IMR-90 (cell line): ENCODE measurements around the gene PLA2G12A. TPM values are rescaled to one million over a fixed set of nuclear protein-coding genes. Genes with fewer than 3 reads are reported as not detected.

Experiments used
- ATAC-seq: fragments of 200-7000 bp; cut with Tn5 transposase; 2 replicates; pipeline ENCODE4 v1.9.1; 2020; ENCODE audit warnings: low read depth, mild to moderate bottlenecking, moderate library complexity
- Bru-seq: library from RNA; stranded (reverse); fragments of 400-500 nt; gene quantifications from one replicate; lab custom pipeline; 2021; lab: Mats Ljungman, UMichigan
- BruChase-seq, 2 experiments: library from RNA; stranded (reverse); fragments of 400-500 nt; gene quantifications; one replicate each; lab custom pipeline; 2021; lab: Mats Ljungman, UMichigan
- BruUV-seq: library from RNA; stranded (reverse); fragments of 400-500 nt; replicated peaks from 2 replicates; lab custom pipeline; 2021; lab: Mats Ljungman, UMichigan
- CTCF ChIA-PET: fragments of 300-600 bp; formaldehyde crosslinking; extraction: SDS; loops from one replicate; lab custom pipeline; 2021; ENCODE audit warnings: antibody characterized with exemption; lab: Yijun Ruan, JAX
- POLR2A ChIA-PET: fragments of 300-600 bp; sonication (Branson Sonifier 250); formaldehyde crosslinking; loops from one replicate; lab custom pipeline; 2022; ENCODE audit warnings: antibody characterized with exemption; ENCODE audit not compliant: unreplicated experiment; lab: Charles Lee
- DNase-seq: peaks from one replicate; pipeline ENCODE4 v3.0.0; 2013
- H2AFZ ChIP-seq: replicated peaks from 2 replicates; pipeline ENCODE3; 2013; ENCODE audit warnings: low read length, mild to moderate bottlenecking; ENCODE audit not compliant: poor library complexity
- H2AK5ac ChIP-seq: 2 replicates; pipeline ENCODE4 v1.6.1; 2013; ENCODE audit warnings: low read depth, low read length, inconsistent platforms
- H2AK9ac ChIP-seq: replicated peaks from 2 replicates; pipeline ENCODE3; 2013; ENCODE audit warnings: mild to moderate bottlenecking, low read depth, low read length, moderate library complexity; ENCODE audit not compliant: poor library complexity
- H2BK120ac ChIP-seq: 2 replicates; pipeline ENCODE4 v1.6.1; 2013; ENCODE audit warnings: low read depth, low read length, inconsistent platforms
- H2BK15ac ChIP-seq: 3 replicates; pipeline ENCODE4 v1.6.1; 2013; ENCODE audit warnings: low read depth, low read length, inconsistent platforms
- H2BK20ac ChIP-seq: 2 replicates; pipeline ENCODE4 v1.6.1; 2013; ENCODE audit warnings: low read depth, mild to moderate bottlenecking, inconsistent platforms, low read length, moderate library complexity
- H2BK5ac ChIP-seq: 2 replicates; pipeline ENCODE4 v1.6.1; 2013; ENCODE audit warnings: mild to moderate bottlenecking, low read depth, low read length, inconsistent platforms; ENCODE audit not compliant: poor library complexity, severe bottlenecking
- H3K14ac ChIP-seq: replicated peaks from 2 replicates; pipeline ENCODE4 v1.6.1; 2013; ENCODE audit warnings: low read depth, low read length, inconsistent platforms
- H3K18ac ChIP-seq: 2 replicates; pipeline ENCODE4 v1.6.1; 2013; ENCODE audit warnings: low read depth, low read length, control low read depth
- H3K23ac ChIP-seq: 2 replicates; pipeline ENCODE4 v1.6.1; 2013; ENCODE audit warnings: low read depth, low read length, inconsistent platforms
- H3K27ac ChIP-seq: 2 replicates; pipeline ENCODE4 v1.5.1; 2013; ENCODE audit warnings: mild to moderate bottlenecking, control low read depth, low read length; ENCODE audit not compliant: insufficient read depth
- H3K27me3 ChIP-seq: 2 replicates; pipeline ENCODE4 v1.6.1; 2013; ENCODE audit warnings: low read length; ENCODE audit not compliant: control insufficient read depth, insufficient read depth
- H3K36me3 ChIP-seq: 2 replicates; pipeline ENCODE4 v1.6.1; 2013; ENCODE audit warnings: low read length, mixed read lengths; ENCODE audit not compliant: control insufficient read depth, insufficient read depth
- H3K4ac ChIP-seq: 2 replicates; pipeline ENCODE4 v1.6.1; 2013; ENCODE audit warnings: low read depth, low read length, inconsistent platforms
- H3K4me1 ChIP-seq: 2 replicates; pipeline ENCODE4 v1.6.1; 2013; ENCODE audit warnings: low read length, mixed read lengths; ENCODE audit not compliant: control insufficient read depth, insufficient read depth
- H3K4me2 ChIP-seq: 2 replicates; pipeline ENCODE4 v1.6.1; 2013; ENCODE audit warnings: low read depth, mild to moderate bottlenecking, control low read depth, low read length, moderate library complexity
- H3K4me3 ChIP-seq: 2 replicates; pipeline ENCODE4 v1.5.1; 2013; ENCODE audit warnings: low read depth, mild to moderate bottlenecking, control low read depth, low read length, moderate library complexity; ENCODE audit not compliant: insufficient read depth
- H3K56ac ChIP-seq: 2 replicates; pipeline ENCODE4 v1.6.1; 2013; ENCODE audit warnings: low read length, inconsistent platforms; ENCODE audit not compliant: insufficient read depth; ENCODE audit errors: extremely low read depth
- H3K79me1 ChIP-seq, 2 experiments: 2 replicates each; pipeline ENCODE4 v1.6.1; 2013; ENCODE audit warnings: low read length in 2 of 2, inconsistent platforms in 1 of 2, low read depth in 1 of 2
- H3K9ac ChIP-seq: 2 replicates; pipeline ENCODE4 v1.6.1; 2013; ENCODE audit warnings: low read depth, low read length, control low read depth
- H3K9me1 ChIP-seq: 2 replicates; pipeline ENCODE4 v1.6.1; 2013; ENCODE audit warnings: low read length, inconsistent platforms; ENCODE audit not compliant: insufficient read depth
- H3K9me3 ChIP-seq: 2 replicates; pipeline ENCODE4 v1.6.1; 2013; ENCODE audit warnings: low read length; ENCODE audit not compliant: control insufficient read depth, insufficient read depth
- H4K20me1 ChIP-seq: 2 replicates; pipeline ENCODE4 v1.6.1; 2013; ENCODE audit warnings: low read length, inconsistent platforms; ENCODE audit not compliant: insufficient read depth
- H4K5ac ChIP-seq: 2 replicates; pipeline ENCODE4 v1.6.1; 2013; ENCODE audit warnings: mild to moderate bottlenecking, low read depth, low read length, control low read depth
- H4K8ac ChIP-seq, 2 experiments: 2 replicates each; pipeline ENCODE4 v1.6.1; 2013; ENCODE audit warnings: low read depth in 2 of 2, low read length in 2 of 2, control low read depth in 1 of 2, inconsistent platforms in 1 of 2
- H4K91ac ChIP-seq: 2 replicates; pipeline ENCODE4 v1.6.1; 2013; ENCODE audit warnings: low read depth, low read length, inconsistent platforms; ENCODE audit not compliant: insufficient read depth
- BHLHE40 ChIP-seq: fragments of 150-350 bp; IDR thresholded peaks from 2 replicates; pipeline ENCODE4 v1.6.1; 2016; ENCODE audit warnings: mild to moderate bottlenecking, low read depth, low read length
- MAZ ChIP-seq: IDR thresholded peaks from 2 replicates; pipeline ENCODE4 v1.6.1; 2012; ENCODE audit warnings: low read depth, mild to moderate bottlenecking, low read length, improper control_type of control experiment, moderate library complexity, borderline replicate concordance
- MXI1 ChIP-seq: IDR thresholded peaks from 2 replicates; pipeline ENCODE4 v1.6.1; 2012; ENCODE audit warnings: low read depth, mild to moderate bottlenecking, low read length, moderate library complexity, borderline replicate concordance
- RCOR1 ChIP-seq: IDR thresholded peaks from 2 replicates; pipeline ENCODE4 v1.6.1; 2012; ENCODE audit warnings: mild to moderate bottlenecking, low read length, improper control_type of control experiment; ENCODE audit not compliant: insufficient replicate concordance
- RFX5 ChIP-seq: IDR thresholded peaks from 2 replicates; pipeline ENCODE4 v1.8.0; 2012; ENCODE audit warnings: low read depth, mild to moderate bottlenecking, low read length, moderate library complexity
- SMC3 ChIP-seq: fragments of 150-350 bp; IDR thresholded peaks from 2 replicates; pipeline ENCODE4 v1.6.1; 2016; ENCODE audit warnings: low read depth, mild to moderate bottlenecking, antibody characterized with exemption, low read length, moderate library complexity
- WGBS, 2 experiments: methylation state at CpG; one replicate each; pipeline versions ENCODE4 v1.1.5 to v1.1.7; 2013; ENCODE audit warnings: missing lambda C conversion rate in 2 of 2; ENCODE audit not compliant: insufficient read length in 1 of 2; ENCODE audit errors: extremely low coverage in 2 of 2; 5-methylcytosine and 5-hydroxymethylcytosine counted together
- dilution Hi-C: fragments of 300-500 bp; cut with HindIII; formaldehyde crosslinking; loops from one replicate; pipeline ENCODE4 v1.14.3; 2018; ENCODE audit warnings: low sequenced_read_pairs; ENCODE audit not compliant: unreplicated experiment
- in situ Hi-C: fragments of 300-500 bp; cut with MboI; formaldehyde crosslinking; loops from 3 replicates; pipeline ENCODE4 v1.14.3; 2019; ENCODE audit warnings: low sequenced_read_pairs, inconsistent platforms, mixed read lengths
- intact Hi-C: fragments of 100-400 bp; cut with micrococcal nuclease; formaldehyde crosslinking; loops from 2 replicates; pipeline ENCODE4 v1.10.0; 2022
- long read RNA-seq: library from polyadenylated mRNA; unstranded; transcript quantifications from one replicate; pipeline ENCODE4 v2.0.0, GENCODE V29; 2021; ENCODE audit not compliant: unreplicated experiment
- polyA plus RNA-seq, 3 experiments: library from polyadenylated mRNA; depleted of rRNA; stranded (reverse); fragments of >200 nt; gene quantifications; 2 replicates each; pipeline ENCODE4 v1.2.3, GENCODE V29; 2012; ENCODE audit warnings: low replicate concordance in 1 of 3
- total RNA-seq: library from RNA; depleted of rRNA; stranded (reverse); fragments of >200 nt; gene quantifications from 2 replicates; pipeline ENCODE4 v1.2.3, GENCODE V29; 2012; rRNA removed
- TF ChIP-seq, protein P1 (sequence below): fragments of 150-350 bp; IDR thresholded peaks from 2 replicates; pipeline ENCODE4 v1.6.1; 2017; ENCODE audit warnings: mild to moderate bottlenecking, antibody characterized with exemption, low read length, low read depth
- TF ChIP-seq, protein P2 (sequence below): fragments of 150-350 bp; IDR thresholded peaks from 2 replicates; pipeline ENCODE4 v1.6.1; 2016; ENCODE audit warnings: low read depth, mild to moderate bottlenecking, low read length, moderate library complexity, borderline replicate concordance

The PLA2G12A gene
- 8.9 and 17.4 TPM in 2 replicates for total RNA-seq
- polyA plus RNA-seq (2012; rRNA removed) = 10.3 and 12.0 TPM in 2 replicates
- 5.8 and 16.9 TPM in 2 replicates for polyA plus RNA-seq (2012; cell fraction: cytosol; rRNA removed)
- 2.3 and 5.0 TPM in 2 replicates for polyA plus RNA-seq (2012; cell fraction: nucleus; rRNA removed; ENCODE audit: low replicate concordance)
- Bru-seq, nascent RNA = percentile 75 among the genes with signal in this experiment
- percentile 95 among the genes with signal in this experiment for BruChase-seq, experiment 1, labeled RNA remaining after a 6-hour chase
- BruChase-seq, experiment 2, labeled RNA remaining after a 2-hour chase = percentile 93 among the genes with signal in this experiment
- long read RNA-seq, full-length matches to known transcripts = 33 of 39 reads
- long read RNA-seq, partial matches to known transcripts = 0 of 39 reads
- long read RNA-seq, other reads (novel, unspliced or antisense) = 6 of 39 reads

DNA sequence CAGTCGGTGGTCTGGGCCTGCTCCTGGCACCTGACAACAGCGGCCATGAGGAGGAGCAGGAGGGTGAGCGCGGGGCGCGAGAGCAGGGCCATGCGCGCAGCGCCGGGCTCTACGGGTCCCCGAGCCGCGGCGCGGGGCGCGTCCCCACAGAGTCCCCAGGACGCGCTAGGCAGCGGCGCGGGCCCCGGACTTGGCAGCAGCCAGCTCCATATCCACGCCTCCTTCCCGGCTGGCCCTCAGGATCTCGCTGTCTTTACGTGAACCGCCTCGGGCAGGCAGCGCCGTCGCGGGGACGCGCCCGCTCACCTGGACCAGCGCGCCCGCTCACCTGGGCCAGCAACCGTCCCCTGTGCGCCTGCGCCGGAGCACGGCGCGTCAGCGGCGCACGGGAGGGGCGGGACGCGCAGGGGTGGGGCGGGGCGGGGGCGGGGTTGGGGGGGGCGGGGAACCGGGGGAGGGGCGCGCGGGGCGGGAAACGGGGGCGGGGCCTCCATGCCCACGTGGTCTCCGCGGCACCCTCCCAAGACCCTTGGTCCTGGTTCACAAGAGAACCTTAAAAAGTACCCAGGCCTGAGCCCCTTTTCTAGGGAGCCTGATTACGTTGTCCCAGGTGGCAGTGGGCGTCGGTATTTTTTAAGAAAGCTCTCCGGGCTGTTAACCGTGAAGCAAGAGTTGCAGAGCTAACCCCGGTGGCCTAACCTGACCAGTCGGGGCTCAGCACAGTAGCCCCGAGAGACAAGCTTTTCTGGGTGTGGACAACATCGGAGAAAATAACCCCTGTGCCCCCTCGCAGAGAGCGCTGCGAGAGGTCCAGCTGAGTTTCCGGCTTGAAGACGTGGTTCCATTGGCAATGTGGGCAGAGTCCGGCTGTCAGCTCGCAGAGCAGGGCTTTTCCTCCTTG, at the start of gene PLA2G12A:
Gene PLA2G12A (minus strand): TSS at position 353 of the 901 bp plus-strand sequence. CDS start 261 bp downstream, at position 92.
- POLR2A ChIA-PET = interaction anchor here (0.7 kb wide), 1 partner anchor 26 kb away, joined by 4 read pairs; no protein-coding TSS in a partner anchor
- no peaks in the 10 kb centered on the region for H3K9me3 ChIP-seq
- H3K4ac ChIP-seq = peak within 1 kb of the TSS; percentile 76
- peaks cover 17 to 19% of the 10 kb centered on the region in 2 experiments for H3K79me1 ChIP-seq
- H4K91ac ChIP-seq = peak within 1 kb of the TSS; percentile 34
- no peak within 1 kb of the TSS; the same call in 2 of the 3 replicates for H2BK15ac ChIP-seq
- CTCF ChIA-PET = no interaction called here
- H3K4me2 ChIP-seq = peak within 1 kb of the TSS; percentile 100
- peak within 1 kb of the TSS; percentile 58; the same call in 1 of the 2 replicates for H2BK120ac ChIP-seq
- no peak within 1 kb of the TSS for H2AK5ac ChIP-seq
- no peaks in the 10 kb centered on the region for H4K20me1 ChIP-seq
- peak within 1 kb of the TSS; percentile 93 for H3K4me3 ChIP-seq
- no TSS peak for BruUV-seq
- no peaks in the 10 kb centered on the region for H3K36me3 ChIP-seq
- peak within 1 kb of the TSS; percentile 9 for H2BK5ac ChIP-seq
- peak within 1 kb of the TSS; percentile 69 to 94 for H4K8ac ChIP-seq
- H3K9me1 ChIP-seq = peaks cover 4% of the 10 kb centered on the region
- peak within 1 kb of the TSS; percentile 88 for H3K14ac ChIP-seq
- H3K56ac ChIP-seq = no peak within 1 kb of the TSS; the same call in 1 of the 2 replicates
- no peak within 1 kb of the TSS; the same call in 1 of the 2 replicates for H3K18ac ChIP-seq
- H4K5ac ChIP-seq = peak within 1 kb of the TSS; percentile 7; the same call in 1 of the 2 replicates
- peak within 1 kb of the TSS; percentile 42 for H3K27ac ChIP-seq
- H3K23ac ChIP-seq = peak within 1 kb of the TSS; percentile 41
- WGBS, 2 experiments = 5% methylated on average over 11 of the region's 83 CpGs; no CpG with 5 or more reads in 1 of the 2 experiments
- H3K27me3 ChIP-seq = no peaks in the 10 kb centered on the region
- H3K9ac ChIP-seq = peak within 1 kb of the TSS; percentile 65
- peak; percentile 96 for ATAC-seq
- dilution Hi-C loops (no loop called here), in situ Hi-C loops (loop anchor here (10.0 kb wide), 1 partner anchor 295 kb away; the partner anchor contains the start of gene SEC24B), intact Hi-C loops (loop anchor here (2.0 to 5.0 kb wide), 3 partner anchors 27 to 298 kb away; partner anchors contain the start of genes CASP6, GAR1 and SEC24B)
- peak; percentile 56 for DNase-seq
- H2AFZ ChIP-seq = peak within 1 kb of the TSS; percentile 99
- TF ChIP-seq SMC3 = no peak
- peak; percentile 45; the same call in 1 of the 2 replicates for TF ChIP-seq BHLHE40
- TF ChIP-seq, protein P1, sequence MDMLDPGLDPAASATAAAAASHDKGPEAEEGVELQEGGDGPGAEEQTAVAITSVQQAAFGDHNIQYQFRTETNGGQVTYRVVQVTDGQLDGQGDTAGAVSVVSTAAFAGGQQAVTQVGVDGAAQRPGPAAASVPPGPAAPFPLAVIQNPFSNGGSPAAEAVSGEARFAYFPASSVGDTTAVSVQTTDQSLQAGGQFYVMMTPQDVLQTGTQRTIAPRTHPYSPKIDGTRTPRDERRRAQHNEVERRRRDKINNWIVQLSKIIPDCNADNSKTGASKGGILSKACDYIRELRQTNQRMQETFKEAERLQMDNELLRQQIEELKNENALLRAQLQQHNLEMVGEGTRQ = peak; percentile 79
- TF ChIP-seq MXI1 = peak; percentile 44; the same call in 1 of the 2 replicates
- no peak for TF ChIP-seq RFX5
- TF ChIP-seq MAZ = no peak
- TF ChIP-seq, protein P2, sequence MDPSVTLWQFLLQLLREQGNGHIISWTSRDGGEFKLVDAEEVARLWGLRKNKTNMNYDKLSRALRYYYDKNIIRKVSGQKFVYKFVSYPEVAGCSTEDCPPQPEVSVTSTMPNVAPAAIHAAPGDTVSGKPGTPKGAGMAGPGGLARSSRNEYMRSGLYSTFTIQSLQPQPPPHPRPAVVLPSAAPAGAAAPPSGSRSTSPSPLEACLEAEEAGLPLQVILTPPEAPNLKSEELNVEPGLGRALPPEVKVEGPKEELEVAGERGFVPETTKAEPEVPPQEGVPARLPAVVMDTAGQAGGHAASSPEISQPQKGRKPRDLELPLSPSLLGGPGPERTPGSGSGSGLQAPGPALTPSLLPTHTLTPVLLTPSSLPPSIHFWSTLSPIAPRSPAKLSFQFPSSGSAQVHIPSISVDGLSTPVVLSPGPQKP = no peak
- no peak for TF ChIP-seq RCOR1
- peaks cover 5% of the 10 kb centered on the region; the same call in 1 of the 2 replicates for H3K4me1 ChIP-seq
- no peak within 1 kb of the TSS for H2BK20ac ChIP-seq
- peak within 1 kb of the TSS; percentile 44 for H2AK9ac ChIP-seq
